Ishikawa (cell line): ENCODE results near the gene PAM.

Experiments
- EP300 ChIP-seq: IDR thresholded peaks from 2 replicates; pipeline ENCODE4 v1.6.1; 2012; ENCODE audit warnings: borderline replicate concordance
- NFIC ChIP-seq: IDR thresholded peaks from 2 replicates; pipeline ENCODE4 v1.6.1; 2012
- TCF12 ChIP-seq: IDR thresholded peaks from 2 replicates; pipeline ENCODE4 v1.6.1; 2012; ENCODE audit warnings: low read depth
- YY1 ChIP-seq: IDR thresholded peaks from 2 replicates; pipeline ENCODE4 v1.6.1; 2012; ENCODE audit warnings: low read depth
- TF ChIP-seq, protein P1 (sequence below): IDR thresholded peaks from 2 replicates; pipeline ENCODE4 v1.6.1; 2012; ENCODE audit warnings: low read depth, mild to moderate bottlenecking

DNA sequence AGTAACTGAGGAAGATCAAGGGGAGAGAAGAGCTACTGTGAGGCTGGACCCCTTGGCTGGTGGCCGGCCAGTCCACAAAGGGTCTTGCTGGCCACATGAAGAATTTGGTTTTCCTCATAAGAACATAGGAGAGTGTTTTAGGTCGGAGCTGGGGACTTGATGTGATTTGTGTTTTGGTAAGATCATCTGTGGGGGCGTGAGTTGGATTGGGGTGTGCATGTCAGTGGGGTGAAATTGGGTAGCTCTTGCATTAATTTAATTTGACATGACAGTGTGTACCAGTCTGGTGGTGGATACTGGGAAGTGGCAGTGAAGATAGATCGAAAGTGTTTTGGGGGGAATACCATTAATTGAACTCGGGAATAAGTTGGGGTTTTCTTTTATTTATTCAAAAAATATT is 8.6 kb downstream of the PAM start:
- TF ChIP-seq EP300 = no peak
- TF ChIP-seq, protein P1, sequence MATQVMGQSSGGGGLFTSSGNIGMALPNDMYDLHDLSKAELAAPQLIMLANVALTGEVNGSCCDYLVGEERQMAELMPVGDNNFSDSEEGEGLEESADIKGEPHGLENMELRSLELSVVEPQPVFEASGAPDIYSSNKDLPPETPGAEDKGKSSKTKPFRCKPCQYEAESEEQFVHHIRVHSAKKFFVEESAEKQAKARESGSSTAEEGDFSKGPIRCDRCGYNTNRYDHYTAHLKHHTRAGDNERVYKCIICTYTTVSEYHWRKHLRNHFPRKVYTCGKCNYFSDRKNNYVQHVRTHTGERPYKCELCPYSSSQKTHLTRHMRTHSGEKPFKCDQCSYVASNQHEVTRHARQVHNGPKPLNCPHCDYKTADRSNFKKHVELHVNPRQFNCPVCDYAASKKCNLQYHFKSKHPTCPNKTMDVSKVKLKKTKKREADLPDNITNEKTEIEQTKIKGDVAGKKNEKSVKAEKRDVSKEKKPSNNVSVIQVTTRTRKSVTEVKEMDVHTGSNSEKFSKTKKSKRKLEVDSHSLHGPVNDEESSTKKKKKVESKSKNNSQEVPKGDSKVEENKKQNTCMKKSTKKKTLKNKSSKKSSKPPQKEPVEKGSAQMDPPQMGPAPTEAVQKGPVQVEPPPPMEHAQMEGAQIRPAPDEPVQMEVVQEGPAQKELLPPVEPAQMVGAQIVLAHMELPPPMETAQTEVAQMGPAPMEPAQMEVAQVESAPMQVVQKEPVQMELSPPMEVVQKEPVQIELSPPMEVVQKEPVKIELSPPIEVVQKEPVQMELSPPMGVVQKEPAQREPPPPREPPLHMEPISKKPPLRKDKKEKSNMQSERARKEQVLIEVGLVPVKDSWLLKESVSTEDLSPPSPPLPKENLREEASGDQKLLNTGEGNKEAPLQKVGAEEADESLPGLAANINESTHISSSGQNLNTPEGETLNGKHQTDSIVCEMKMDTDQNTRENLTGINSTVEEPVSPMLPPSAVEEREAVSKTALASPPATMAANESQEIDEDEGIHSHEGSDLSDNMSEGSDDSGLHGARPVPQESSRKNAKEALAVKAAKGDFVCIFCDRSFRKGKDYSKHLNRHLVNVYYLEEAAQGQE = no peak
- TF ChIP-seq NFIC = no peak
- no peak for TF ChIP-seq YY1
- no peak for TF ChIP-seq TCF12
